SU-DHL-6 (cell line): Measurements from ENCODE around the gene G2E3.
A peak's percentile ranks its signal among the peaks of the same experiment; 100 is the strongest.

ENCODE experiments used
- H2AFZ ChIP-seq: fragments of 200-600 bp; sonication (generic); 2 replicates; pipeline ENCODE4 v1.6.1; 2014; ENCODE audit warnings: low read depth, mild to moderate bottlenecking, moderate library complexity, mixed read lengths, antibody characterized with exemption, low read length; ENCODE audit not compliant: severe bottlenecking
- H3F3A ChIP-seq: fragments of 200-600 bp; shearing (Covaris generic); 2 replicates; pipeline ENCODE4 v1.6.0; 2016; ENCODE audit warnings: antibody characterized with exemption, mild to moderate bottlenecking; ENCODE audit not compliant: insufficient read depth
- H3K27ac ChIP-seq: fragments of 200-600 bp; sonication (generic); 2 replicates; pipeline ENCODE4 v1.5.1; 2016; ENCODE audit warnings: low read depth, mild to moderate bottlenecking, low read length, moderate library complexity, mixed read lengths
- H3K27me3 ChIP-seq: fragments of 200-600 bp; sonication (generic), shearing (Covaris generic); 2 replicates; pipeline ENCODE4 v1.6.0; 2014; ENCODE audit warnings: mild to moderate bottlenecking, low read length
- H3K36me3 ChIP-seq: fragments of 200-600 bp; sonication (generic); 2 replicates; pipeline ENCODE4 v1.6.1; 2014; ENCODE audit warnings: mild to moderate bottlenecking, low read length, mixed read lengths
- H3K4me2 ChIP-seq: fragments of 300-600, 200-600 bp; shearing (Covaris generic), sonication (generic); 2 replicates; pipeline ENCODE4 v1.6.0; 2014; ENCODE audit warnings: low read length, low read depth, mild to moderate bottlenecking; ENCODE audit not compliant: poor library complexity, severe bottlenecking
- H3K4me3 ChIP-seq: fragments of 200-600 bp; sonication (generic); 2 replicates; pipeline ENCODE4 v1.5.1; 2014; ENCODE audit warnings: antibody characterized with exemption, low read length, mild to moderate bottlenecking, mixed read lengths; ENCODE audit not compliant: insufficient read depth, poor library complexity, severe bottlenecking
- H3K79me2 ChIP-seq: fragments of 200-600 bp; sonication (generic); 2 replicates; pipeline ENCODE4 v1.6.1; 2014; ENCODE audit warnings: mild to moderate bottlenecking, low read length, moderate library complexity; ENCODE audit not compliant: insufficient read depth
- H3K9ac ChIP-seq: fragments of 200-600 bp; sonication (generic); 2 replicates; pipeline ENCODE4 v1.7.0; 2014; ENCODE audit warnings: mild to moderate bottlenecking, low read length
- H3K9me2 ChIP-seq: fragments of 200-600 bp; sonication (generic); replicated peaks from 2 replicates; pipeline ENCODE4 v1.6.1; 2014; ENCODE audit warnings: low read length; ENCODE audit not compliant: insufficient read depth
- H3K9me3 ChIP-seq: fragments of 200-600 bp; sonication (generic); 2 replicates; pipeline ENCODE4 v1.6.1; 2014; ENCODE audit warnings: low read length, mixed read lengths; ENCODE audit not compliant: insufficient read depth
- H4K20me1 ChIP-seq: fragments of 200-600 bp; sonication (generic); 2 replicates; pipeline ENCODE4 v1.6.1; 2014; ENCODE audit warnings: low read depth, mild to moderate bottlenecking, antibody characterized with exemption, low read length, moderate library complexity, mixed read lengths
- EZH2phosphoT487 ChIP-seq: fragments of 200-600 bp; sonication (generic), shearing (Covaris generic); conservative IDR thresholded peaks from 2 replicates; pipeline ENCODE4 v1.6.1; 2018; ENCODE audit warnings: mild to moderate bottlenecking, antibody characterized with exemption, low read length, moderate library complexity, mixed read lengths
- TF ChIP-seq, protein P1 (sequence below): fragments of 200-600 bp; sonication (generic); IDR thresholded peaks from one replicate; pipeline ENCODE4 v1.5.1; 2017; ENCODE audit warnings: antibody characterized with exemption, mild to moderate bottlenecking, low read length, moderate library complexity; ENCODE audit not compliant: insufficient read depth, poor library complexity, severe bottlenecking

G2E3 gene

DNA sequence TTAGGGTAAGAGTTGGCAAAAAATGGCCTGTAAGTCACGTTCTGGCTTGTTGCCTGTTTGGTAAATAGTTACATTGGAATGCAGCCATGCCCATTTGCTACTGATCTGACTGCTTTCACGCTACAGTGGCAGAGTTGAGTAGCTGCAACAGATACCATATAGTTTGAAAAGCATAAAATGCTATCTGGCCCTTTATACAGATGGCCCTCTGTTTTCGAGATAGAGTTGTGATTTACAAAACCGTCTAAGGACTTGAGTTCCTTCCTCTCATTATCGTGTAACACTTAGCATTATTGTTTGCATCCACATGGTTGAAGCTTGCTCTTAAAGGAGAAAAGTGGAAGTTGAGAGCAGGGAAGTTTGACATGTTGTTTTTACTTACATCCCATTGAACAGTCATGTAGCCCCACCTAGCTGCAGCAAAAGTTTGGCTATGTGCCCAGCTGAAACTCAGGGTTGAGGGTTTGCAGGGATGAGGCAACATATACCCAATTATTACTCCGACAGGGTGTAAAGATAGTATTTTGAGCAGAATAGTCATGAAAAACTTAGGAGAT is 51.9 kb downstream of the G2E3 start:
- Histone ChIP-seq H3K9me2 (no peaks in the 10 kb centered on the region), H3F3A (peaks cover 11% of the 10 kb centered on the region; the same call in 1 of the 2 replicates), H3K9ac (no peak overlapping the region), H3K9me3 (no peaks in the 10 kb centered on the region), H3K4me2 (no peak overlapping the region), H3K27me3 (no peaks in the 10 kb centered on the region), H4K20me1 (no peaks in the 10 kb centered on the region), H3K36me3 (peaks cover 31% of the 10 kb centered on the region), H3K4me3 (no peak overlapping the region), H3K27ac (no peak overlapping the region), H2AFZ (no peak overlapping the region), H3K79me2 (no peaks in the 10 kb centered on the region)
- TF ChIP-seq EZH2phosphoT487, result no peak
- TF ChIP-seq, protein P1, sequence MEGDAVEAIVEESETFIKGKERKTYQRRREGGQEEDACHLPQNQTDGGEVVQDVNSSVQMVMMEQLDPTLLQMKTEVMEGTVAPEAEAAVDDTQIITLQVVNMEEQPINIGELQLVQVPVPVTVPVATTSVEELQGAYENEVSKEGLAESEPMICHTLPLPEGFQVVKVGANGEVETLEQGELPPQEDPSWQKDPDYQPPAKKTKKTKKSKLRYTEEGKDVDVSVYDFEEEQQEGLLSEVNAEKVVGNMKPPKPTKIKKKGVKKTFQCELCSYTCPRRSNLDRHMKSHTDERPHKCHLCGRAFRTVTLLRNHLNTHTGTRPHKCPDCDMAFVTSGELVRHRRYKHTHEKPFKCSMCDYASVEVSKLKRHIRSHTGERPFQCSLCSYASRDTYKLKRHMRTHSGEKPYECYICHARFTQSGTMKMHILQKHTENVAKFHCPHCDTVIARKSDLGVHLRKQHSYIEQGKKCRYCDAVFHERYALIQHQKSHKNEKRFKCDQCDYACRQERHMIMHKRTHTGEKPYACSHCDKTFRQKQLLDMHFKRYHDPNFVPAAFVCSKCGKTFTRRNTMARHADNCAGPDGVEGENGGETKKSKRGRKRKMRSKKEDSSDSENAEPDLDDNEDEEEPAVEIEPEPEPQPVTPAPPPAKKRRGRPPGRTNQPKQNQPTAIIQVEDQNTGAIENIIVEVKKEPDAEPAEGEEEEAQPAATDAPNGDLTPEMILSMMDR, result no peak

DNA sequence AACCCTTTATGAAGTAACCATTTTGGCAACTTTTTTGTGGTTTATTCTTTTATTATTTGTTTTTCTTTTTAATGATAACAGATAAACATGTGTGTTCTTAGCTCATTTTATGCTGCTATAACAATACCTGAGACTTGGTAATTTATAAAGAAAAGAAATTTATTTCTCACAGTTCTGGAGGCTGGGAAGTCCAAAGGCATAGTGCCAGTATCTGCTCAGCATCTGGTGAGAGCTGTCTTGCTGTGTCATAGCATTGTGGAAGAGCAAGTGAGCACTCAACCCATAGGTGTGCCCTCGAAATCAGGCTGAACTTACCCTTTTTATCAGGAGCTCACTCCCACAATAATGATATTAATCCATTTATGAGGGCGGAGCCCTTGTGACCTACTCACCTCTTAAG is 55.2 kb downstream of the G2E3 start:
- Histone ChIP-seq H3K9me2 (no peaks in the 10 kb centered on the region), H3K36me3 (peaks cover 33% of the 10 kb centered on the region), H3K27me3 (no peaks in the 10 kb centered on the region), H3K9ac (no peak overlapping the region), H3K79me2 (no peaks in the 10 kb centered on the region), H3K4me3 (no peak overlapping the region), H3F3A (peaks cover 17% of the 10 kb centered on the region), H3K27ac (no peak overlapping the region), H2AFZ (no peak overlapping the region), H4K20me1 (no peaks in the 10 kb centered on the region; the same call in 1 of the 2 replicates), H3K4me2 (no peak overlapping the region), H3K9me3 (no peaks in the 10 kb centered on the region)
- TF ChIP-seq, protein P1, result no peak
- no peak for TF ChIP-seq EZH2phosphoT487

DNA sequence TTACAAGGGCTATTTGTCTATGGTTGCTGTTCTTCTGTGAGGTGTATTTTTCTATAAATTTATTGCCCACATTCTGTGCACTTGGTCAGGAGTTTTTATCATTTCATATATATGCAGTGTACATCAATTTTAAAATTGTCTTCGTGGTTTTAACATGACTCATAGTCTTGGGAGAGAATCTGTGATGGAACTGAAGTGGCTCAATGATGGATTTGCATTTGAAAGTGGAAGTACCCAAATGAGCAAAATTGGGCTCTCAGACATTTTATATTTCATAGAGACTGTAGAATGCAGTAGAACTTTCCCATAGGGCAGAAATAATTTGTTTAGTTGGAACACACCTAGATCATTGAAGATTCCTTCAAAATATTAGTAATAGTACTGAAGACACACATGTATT is 61.2 kb downstream of the G2E3 start:
- Histone ChIP-seq H3K27me3 (no peaks in the 10 kb centered on the region), H4K20me1 (no peaks in the 10 kb centered on the region; the same call in 1 of the 2 replicates), H3K4me3 (no peak overlapping the region), H3F3A (peaks cover 24% of the 10 kb centered on the region), H3K36me3 (peaks cover 20% of the 10 kb centered on the region), H3K27ac (0 out of 2 replicates have a peak overlapping the region, but pooled peaks have one; percentile 7), H3K79me2 (peaks cover 29% of the 10 kb centered on the region), H3K9ac (no peak overlapping the region), H3K9me3 (no peaks in the 10 kb centered on the region), H3K9me2 (no peaks in the 10 kb centered on the region), H3K4me2 (no peak overlapping the region), H2AFZ (no peak overlapping the region)
- TF ChIP-seq, protein P1, result no peak
- TF ChIP-seq EZH2phosphoT487, result no peak
